Suppressor macrophage treated with lipopolysaccharide for 4 hours (primary cell): ENCODE measurements around the gene PRG2.
A peak's percentile ranks its signal among the peaks of the same experiment; 100 is the strongest.

ENCODE experiments used
- DNase-seq: peaks from one replicate; pipeline ENCODE4 v3.0.0-alpha.2; 2020

The PRG2 gene, protein sequence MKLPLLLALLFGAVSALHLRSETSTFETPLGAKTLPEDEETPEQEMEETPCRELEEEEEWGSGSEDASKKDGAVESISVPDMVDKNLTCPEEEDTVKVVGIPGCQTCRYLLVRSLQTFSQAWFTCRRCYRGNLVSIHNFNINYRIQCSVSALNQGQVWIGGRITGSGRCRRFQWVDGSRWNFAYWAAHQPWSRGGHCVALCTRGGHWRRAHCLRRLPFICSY

DNA sequence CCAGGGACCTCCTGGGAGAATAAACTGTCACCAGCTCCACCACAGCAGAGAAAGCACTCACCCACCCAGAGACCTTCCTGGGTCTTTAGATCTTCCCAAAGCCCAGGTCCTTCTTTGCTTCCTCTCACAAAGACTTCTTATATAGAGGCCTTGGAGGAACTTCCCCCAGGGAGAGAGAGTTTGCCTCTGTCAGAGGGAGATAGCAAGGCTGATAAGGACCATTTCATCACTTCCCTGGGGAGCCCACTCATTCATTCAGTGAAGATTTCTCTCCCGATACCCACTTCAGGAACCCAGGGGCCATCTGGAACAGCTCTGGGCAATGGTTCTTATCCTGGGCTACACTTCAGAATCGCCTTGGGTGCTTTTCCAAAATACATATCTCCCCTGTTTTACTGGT lies at the start of gene PRG2:
PRG2 (minus strand) TSS at position 116 of the 400 bp plus-strand sequence. CDS start 706 bp downstream, outside the sequence.
- DNase-seq: no peak

DNA sequence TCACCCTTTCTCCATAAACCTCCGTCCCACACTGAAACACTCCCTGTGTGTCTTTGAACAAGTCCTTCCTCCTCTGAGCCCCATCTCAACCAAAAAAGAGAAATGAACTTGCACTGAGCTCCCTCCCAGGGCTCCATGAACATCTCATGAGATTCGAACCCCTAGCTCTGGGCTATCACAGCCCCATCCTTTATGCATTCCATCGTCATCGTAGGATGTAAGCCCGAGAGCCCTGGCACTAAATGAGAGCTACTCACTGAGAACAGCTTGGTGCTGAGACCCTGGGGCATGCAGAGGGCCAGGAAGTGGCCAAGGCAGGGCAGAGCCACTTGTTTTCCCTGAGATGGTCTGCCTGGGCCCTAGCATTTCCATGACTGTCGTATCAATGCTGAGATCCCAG lies 49.3 kb upstream of the PRG2 start:
- DNase-seq: no peak

DNA sequence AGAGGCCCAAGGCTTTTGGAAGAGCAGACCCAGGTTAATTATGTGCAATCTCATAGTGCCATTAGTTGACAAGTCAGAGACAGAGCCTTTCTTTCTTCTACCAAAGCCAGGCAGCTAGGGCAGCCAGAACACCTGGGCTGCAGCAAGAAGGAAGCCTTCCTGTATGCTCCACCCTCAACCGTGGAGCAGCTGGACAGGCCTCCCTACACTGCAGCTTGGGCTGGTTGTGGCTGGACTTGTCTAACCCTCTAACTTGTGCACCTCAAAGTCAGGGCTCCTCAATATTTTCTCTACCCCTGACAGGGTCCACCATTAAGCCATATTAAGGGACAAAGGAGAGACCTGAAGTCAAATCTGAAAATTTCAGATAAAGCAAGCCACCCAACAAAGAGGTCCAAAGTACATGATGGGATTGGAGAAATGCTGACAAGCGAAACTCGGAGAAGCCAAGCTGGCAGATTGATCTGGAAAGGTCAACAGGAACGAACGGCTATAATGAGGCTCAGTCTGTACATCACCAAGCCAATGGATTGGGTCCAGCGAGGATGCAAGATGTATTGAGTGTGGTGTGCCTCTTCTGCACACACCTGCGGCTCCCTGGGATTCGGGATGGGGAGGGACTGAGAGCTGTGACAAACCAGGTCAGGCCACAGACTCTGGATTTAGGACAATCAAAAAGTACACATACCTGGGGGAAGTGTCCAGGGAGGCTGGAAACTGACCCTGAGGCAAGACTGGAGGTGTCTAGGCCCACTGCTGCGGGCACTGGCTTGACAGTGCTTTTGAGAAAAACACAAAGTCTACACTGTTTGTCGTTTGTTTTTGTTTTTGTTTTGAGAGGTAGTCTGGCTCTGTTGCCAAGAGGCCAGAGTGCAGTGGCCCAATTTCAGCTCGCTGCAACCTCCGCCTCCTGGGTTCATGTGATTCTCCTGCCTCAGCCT lies 48.2 kb upstream of the PRG2 start:
- no peak for DNase-seq

DNA sequence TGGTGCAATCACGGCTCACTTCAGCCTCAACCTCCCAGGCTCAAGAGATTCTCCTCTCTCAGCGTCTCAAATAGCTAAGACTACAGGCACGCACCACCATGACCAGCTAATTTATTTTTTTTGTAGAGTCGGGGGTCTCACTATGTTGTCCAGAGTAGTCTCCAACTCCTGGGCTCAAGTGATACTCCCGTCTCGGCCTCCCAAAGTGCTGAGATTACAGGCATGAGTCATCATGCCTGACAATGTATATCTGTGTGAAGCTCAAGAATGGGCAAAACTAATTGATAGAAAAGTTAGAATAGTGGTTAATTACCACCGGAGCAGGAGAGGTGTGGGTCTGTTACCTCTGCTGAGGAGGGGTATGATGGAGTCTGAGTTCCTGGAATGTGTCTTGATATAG lies 45.6 kb upstream of the PRG2 start:
- DNase-seq: no peak

DNA sequence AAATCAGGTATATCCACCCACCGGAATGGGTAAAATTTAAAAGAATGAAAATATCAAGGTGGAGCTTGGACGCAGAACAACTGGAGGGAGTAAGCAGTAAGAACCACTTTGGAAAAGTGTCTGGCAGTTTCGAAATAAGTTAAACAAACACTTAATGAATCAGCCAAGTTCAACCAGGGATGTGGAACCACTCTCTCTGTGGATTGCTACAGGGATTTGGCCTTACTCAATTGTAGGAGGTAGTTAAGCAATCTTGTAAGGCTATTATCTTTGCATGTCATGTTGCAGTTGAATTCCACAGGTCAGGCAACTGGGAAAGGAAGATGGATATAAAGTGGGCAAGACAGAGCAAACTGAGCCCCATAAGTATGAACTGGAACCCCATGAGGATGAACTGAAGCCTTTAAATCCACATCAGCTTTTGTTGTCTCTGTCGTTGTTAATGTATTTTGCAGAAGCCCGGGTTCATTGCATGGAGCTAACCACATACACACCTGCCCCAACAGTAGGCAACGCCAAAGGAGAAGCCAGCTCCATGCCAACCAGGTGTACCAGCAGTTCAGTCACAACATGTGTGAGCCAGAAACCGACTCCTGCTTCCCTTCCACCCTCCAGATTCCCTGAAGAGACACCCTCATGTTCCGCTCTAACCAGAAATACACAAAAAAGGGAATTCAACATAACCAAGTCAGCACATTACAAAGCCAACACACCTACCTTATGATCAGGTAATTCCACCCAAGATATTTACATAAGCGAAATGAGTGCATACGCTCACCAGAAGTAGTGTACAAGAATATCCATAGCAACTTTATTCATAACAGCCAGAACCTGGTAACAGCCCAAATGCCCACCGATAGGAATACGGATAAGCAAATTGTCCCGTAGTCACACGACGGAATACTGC lies 44.4 kb upstream of the PRG2 start:
- peak; percentile 93 for DNase-seq

DNA sequence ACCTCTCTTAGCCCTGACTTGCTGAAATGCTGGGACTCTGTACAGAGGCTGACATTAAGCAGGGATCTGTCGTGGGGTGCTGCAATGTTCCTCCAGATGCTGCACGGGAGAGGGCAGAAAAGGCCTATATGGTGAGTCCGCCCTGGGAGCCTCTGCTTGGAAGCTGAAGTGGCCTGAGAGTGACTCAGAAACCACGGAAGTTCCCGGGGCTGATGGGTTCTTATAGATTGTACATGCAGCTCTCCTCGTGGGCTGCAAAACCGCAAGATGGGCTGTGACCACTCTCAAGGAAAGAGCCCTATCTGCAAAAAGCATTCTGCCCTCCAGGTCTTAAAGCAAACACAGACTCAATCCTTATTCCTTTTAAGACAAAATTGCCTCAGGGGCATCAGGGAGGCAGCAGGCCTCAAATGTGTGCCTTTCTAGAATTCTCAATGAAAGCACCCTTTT lies 42.3 kb upstream of the PRG2 start:
- DNase-seq: peak; percentile 94

DNA sequence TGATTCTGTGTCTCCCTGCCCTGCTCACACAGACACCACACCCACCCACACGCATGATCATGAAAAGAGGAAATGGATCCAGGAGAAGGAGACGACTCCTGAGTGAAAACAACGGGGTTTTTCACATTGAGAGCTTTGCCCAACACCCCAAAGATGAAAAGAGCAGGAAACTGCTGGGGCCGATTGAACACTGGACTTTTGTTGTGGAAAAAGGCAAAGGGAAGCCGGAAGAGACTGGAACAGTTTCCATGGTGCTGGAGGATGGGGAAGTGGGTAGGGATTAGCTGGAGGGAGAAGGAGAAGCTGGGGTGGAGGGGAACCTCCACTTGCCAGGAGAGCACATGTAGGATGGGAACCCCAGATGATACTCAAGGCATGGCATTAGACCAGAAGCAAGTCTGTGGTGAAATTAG lies 41.7 kb upstream of the PRG2 start:
- peak; percentile 78 for DNase-seq

DNA sequence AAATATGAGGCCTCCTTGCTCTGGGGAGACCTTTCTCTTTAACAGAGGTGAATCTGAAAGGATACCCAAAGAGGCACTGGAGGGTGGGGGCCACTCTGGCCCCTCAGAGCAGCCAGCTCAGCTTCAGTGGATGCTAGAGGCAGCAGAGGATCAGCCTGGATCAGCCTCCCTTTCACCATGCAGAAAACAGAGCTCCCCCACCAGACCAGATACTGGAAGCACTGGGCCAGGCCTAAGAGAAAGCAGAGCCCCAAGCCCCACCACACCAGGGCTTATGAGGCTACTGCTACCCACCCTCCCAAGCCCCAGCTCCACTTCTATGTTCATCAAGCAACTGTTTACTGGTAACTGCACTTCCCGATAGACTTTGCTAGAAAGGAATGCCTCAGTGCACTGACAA lies 40.5 kb upstream of the PRG2 start:
- no peak for DNase-seq

DNA sequence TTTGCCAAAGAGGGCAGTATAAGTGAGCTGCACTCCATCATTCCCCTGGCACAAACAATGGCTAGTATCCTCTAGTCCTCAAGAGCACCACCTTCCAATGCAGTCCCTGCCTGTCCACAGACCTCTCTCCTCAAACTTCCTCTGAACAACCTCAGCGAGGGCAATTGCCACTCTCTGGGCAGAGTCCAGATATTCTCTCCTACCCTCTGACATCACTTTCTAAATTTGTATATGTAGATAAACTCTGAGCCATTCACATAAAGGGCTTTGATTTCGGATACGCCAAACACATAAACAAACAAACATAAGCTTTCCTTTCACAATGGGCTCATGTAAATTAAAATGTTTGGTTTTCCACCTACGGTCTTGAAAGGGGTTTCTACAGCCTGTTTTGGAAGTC lies 39.5 kb upstream of the PRG2 start:
- DNase-seq: no peak

DNA sequence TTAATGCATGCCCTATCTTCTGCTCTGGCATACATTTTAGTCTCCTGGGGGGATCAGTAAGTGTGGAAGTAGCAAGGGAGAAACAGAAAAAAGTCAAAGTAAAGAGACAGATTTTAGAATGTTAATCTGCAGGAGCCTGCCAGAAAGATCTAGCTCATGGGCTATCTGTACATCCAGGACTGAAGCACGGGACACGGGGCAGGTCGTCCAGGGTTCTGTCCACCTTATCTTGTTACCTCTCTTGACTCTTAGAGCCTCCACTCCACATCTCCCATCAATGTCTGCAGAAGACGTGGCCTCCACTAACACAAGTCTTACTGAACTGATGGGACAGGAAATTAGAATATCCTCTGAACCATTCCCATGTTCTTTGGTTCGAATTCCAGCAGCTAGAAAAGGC lies 38.2 kb upstream of the PRG2 start:
- DNase-seq: no peak

DNA sequence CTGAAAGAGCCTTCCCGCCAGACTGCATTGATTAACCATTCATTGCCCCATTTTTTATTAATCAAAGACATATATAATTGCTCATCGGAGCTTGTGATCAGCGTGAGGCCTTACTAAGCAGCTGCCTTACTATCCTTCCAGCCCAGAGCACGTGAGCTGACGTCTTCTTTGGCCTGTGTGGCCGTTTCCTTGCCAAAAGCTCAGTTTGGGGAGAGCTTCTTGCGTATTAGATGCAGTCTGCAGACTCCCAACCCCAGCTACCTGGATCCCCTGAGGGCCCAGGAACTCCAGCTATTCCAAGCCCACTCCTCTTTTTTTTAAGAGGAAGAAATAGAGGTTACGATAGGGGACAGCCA lies 37.3 kb upstream of the PRG2 start:
- DNase-seq: no peak

DNA sequence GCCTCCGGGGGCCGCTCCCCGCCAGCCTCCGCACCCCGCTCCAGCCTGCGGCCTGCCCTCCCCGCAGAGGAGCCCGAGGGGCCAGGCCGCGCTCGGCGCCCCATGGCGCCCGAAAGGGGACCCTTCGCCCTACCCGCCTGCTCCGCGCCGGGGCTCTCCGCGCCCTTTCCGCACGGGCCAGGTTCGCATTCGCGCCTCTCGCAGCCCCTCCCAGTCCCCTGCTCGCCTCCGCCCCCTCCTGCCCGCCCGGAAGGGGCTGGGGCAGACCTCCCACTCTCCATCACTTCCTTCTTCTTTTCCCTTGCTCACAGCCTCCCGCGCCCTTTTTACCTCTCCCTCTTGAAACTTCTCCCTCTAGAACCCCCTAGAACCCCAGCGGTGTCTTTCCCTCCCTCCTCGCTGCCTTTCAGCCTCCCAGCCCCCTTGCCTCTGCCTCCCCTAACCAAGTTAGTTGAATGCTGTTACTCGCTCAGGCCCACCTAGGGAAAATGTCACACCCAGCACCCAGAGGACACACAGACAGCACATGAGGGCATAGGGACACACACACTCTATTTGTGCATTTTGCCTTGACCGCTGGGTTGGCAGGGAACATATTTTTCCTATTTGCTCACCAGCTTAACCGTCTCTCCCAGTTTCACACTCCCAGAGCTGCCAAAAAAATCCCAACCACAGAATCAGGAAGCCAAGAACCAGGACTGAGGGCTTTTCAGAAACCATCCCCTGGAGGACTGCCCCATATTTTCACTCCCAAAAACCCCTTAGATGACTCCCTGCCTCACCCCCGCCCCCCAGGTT lies 36.7 kb upstream of the PRG2 start, which contains the start of gene SLC43A3:
SLC43A3 (minus strand) TSS at position 193 of the 798 bp plus-strand sequence. CDS start 949 bp downstream, outside the sequence.
- peak; percentile 89 for DNase-seq

DNA sequence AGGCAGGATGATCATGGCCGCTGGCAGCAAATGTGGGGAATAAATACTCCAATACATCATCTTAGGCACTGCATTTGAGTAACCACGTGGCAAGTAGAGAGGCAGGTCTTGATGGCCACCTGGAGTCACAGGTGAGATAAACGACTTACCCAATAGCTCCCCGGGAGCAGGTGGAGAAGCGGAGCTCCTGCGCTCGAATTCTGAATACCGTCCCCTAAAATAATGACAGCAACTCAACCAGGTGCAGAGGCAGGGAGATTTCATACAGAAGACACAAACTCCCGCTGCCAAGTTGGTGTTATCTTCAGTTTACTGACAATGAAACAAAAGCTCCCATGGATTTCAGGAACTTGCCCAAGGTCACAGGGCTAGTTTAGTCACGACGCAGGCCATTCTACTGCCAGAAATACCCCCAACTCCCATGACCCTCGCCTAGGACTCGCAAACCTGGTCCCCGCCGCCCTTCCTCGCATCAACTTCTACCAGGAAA lies 36.0 kb upstream of the PRG2 start:
- DNase-seq: peak; percentile 77

DNA sequence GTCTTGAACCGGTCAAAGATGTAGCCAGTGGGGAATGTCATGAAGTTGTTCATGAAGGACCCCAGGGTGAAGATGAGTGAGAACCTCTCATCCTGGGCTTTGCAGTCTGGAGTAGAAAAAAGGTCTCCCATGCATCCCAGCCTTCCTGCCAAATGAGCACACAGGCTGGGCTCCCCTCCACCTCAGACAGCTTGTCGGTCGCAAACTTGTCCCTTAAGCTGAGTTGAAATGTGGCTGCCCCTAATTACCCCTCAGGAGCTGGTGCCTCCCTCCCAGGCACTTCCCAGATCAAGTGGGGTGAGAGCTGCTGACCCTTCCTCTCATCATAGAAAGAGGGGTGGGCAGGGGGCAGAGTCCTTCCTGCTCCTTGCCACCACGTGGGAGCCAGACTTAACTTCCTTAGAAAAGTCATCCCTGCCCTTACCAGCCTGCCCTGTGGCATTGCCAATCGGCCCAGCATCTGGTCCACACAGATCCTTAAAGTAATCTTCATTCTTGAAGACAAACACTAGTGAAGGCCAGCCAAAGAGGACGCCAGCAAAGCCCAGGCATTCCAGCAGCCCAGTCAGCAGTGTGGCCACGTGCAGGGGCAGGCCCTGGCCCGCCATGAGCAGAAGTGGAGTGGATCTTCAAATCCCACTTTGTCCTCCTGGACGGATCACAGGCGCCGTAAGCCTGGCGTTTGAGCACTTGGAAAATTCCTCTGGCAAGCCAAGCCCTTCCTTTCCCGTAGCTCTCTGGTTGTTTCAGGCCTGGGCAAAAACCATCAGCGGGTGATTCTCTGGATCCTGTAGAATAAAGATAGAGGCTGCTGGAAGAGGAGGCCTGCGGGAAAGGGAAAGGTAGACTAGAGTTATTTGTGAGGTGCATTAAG lies 35.4 kb upstream of the PRG2 start:
- peak; percentile 31 for DNase-seq

DNA sequence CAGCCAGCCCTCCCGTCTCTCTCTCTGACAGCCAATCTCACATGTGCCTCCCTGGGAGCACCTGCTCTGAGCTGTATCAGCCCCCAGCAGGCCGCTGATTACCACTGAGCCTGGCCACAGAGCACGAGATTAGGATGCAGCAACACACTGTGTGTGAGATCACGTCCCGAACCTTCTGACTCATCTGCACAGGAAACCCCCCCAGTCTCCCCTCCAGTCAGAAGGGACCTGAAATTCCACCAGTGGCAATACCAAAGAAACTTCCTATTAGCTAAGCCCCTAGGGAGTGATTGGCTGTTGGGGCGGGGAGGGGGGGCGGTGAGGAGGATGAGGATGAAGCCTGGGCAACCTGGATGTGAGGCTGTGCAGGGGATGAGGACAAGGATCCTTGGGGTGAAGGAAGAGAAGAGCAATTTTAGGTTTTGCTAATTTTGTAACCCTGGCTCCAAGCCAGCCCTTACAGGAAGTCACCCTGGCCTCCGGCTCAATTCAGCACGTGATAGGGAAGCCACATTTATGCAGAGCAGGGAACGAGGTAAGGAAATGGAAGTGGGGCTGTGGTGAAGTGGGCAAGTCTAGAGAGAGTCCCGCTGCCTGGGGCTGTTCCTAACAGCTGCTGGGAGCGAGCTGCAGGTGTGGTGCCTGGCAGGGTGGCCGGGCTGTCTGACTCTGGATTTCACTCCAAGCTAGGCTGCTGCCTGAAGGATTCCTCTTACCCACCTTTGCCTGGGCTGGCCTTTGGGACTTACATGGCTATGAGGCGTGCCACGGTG lies 34.5 kb upstream of the PRG2 start:
- peak; percentile 97 for DNase-seq

DNA sequence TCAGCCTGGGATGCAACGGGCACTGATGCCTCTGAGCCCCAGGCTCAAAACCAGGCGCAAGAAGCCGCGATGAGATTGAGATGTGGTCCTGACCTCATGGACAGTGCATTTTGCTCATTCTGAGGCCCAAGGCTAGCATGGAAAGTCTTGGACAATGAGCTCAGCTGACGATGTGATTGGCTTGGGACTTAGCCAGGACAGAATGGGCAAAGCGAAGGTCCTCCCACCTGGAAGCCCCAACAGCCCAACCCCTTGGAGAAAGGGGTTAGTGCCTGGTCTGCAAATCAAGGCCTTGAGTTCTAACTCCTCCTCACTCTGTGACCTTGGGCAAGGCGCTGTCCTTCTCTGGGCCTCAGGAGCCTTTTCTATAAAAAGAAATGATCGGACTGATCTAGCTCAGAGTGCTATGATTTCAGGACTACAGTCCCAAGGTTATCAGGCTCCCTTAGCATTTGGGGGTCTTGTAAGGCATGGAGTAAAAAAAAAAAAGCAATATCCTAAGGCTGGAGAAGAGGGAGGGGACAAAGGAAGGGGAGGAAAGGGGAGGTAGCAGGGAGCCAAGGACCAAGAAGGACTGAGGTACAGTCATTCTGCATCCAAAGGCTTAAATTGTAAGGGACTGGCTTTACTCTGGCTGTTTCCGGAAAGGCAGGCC lies 33.8 kb upstream of the PRG2 start:
- no peak for DNase-seq

DNA sequence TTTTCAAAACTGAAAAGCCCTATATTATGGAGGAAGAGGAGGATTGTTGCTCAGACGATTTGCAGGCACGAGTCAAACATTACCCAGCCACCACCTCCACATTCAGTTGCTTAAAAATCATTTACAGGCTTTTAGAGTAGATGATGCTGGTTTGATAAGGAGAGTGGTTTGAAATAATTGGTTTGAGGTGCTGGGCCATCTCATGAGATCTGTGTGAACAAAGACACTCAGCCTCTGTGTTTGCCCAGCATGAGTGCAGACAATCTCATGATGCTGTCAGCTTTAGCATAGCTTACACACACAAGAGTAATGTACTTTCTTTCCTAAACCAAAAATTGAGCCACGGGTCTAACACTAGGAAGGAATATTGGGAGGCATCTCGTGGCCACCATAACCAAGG lies 32.2 kb upstream of the PRG2 start:
- DNase-seq: no peak

DNA sequence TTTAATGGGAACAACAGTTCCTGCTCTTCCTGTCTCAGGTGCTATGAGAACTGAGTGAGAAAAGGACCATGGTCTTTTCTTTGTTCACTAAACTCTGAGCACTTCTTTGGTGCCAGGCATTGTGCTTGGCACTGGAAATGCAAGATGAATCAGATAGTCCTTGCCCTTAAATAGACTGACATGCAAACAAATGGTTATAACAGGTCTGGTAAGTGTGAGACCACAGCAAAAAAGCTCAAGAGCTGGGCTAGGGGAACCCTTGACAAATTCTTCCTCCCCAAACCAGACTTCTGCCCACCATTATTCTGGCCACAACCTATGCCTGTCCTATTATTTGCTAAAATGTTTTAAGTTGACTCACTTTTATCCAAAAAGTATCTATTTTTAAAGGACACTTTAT lies 31.4 kb upstream of the PRG2 start:
- DNase-seq: no peak

DNA sequence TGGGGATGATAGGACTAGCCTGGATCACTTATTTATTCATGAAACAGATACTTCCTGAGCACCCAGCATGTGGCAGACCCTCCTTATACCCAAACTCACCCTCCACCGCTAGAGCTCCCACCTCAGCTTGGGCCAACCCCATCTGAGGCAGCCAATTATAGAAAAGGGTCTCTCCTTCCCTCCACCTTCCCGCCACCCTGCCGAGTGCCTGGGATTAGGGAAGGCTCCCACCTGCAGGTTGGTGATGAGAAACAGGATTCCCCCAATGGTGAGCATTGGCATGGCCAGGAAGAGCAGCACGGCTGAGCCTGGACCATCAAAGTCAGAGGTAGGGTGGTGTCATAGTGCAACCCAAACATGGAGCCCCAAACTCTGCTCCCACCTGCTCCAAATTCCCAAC lies 30.6 kb upstream of the PRG2 start:
- DNase-seq: no peak

DNA sequence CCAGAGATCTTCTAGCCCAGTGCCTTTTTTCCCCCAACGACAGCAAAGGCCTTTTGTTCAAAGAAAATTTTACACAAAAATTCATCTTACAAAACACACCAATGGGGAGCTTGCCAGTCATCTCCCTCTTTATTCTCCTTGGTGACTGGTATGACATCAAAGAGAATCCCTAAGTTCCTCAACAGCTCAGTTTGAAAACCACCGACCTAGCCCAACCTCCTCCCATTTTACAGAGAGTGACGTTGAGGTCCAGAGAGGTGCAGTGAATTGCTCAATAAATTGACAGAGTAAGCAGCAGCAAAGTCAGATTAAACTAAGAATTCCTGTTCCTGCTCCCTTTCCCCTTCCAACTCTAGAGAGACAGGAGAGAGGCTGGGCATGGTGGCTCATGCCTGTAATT lies 28.7 kb upstream of the PRG2 start:
- DNase-seq: peak; percentile 58
